ENCODE measurements around the gene EXOC4.
"Not testable (repeated sequence)": the region's sequence is repeated elsewhere in the genome, so short reads cannot be mapped to it uniquely, and the experiment has no call there.

The EXOC4 gene

GRCh38 chr7:133314084-133314483, 61.2 kb downstream of the EXOC4 start:
- no peak for DNase-seq
- TF ChIP-seq CTCF (IDR thresholded peaks at IDR 0.05) = no peak
- Histone ChIP-seq H3K4me3 (no peak overlapping the region), H3K4me1 (no peaks in the 10 kb centered on the region), H3K27me3 (no peaks in the 10 kb centered on the region), H3K36me3 (peaks cover 0 to 28% (median 15%) of the 10 kb centered on the region in 3 donors), H3K27ac (no peak overlapping the region), H3K9me3 (no peaks in the 10 kb centered on the region)
- intact Hi-C loops (cut with DNase I; ENCODE audit: low total_unique reads) = no loop called here

GRCh38 chr7:133315332-133316040, 62.6 kb downstream of the EXOC4 start:
- Histone ChIP-seq H3K9me3 (no peaks in the 10 kb centered on the region), H3K27me3 (no peaks in the 10 kb centered on the region), H3K4me1 (no peaks in the 10 kb centered on the region), H3K36me3 (peaks cover 4 to 27% (median 18%) of the 10 kb centered on the region in 3 donors), H3K4me3 (no peak overlapping the region), H3K27ac (no peak overlapping the region)
- TF ChIP-seq CTCF (IDR thresholded peaks at IDR 0.05) = no peak
- no peak for DNase-seq
- intact Hi-C loops (cut with DNase I; ENCODE audit: low total_unique reads) = no loop called here

- Histone ChIP-seq H3K9me3 (peaks cover 0 to 4% (median under 1%) of the 10 kb centered on the region in 3 donors), H3K27me3 (no peaks in the 10 kb centered on the region), H3K4me3 (no peak overlapping the region), H3K36me3 (peaks cover 4 to 43% (median 34%) of the 10 kb centered on the region in 3 donors), H3K27ac (no peak overlapping the region), H3K4me1 (no peaks in the 10 kb centered on the region)
- no peak for TF ChIP-seq CTCF (IDR thresholded peaks at IDR 0.05)
- intact Hi-C loops (cut with DNase I; ENCODE audit: low total_unique reads) = no loop called here
- DNase-seq = no peak
Observed at GRCh38 chr7:133319842-133320241, 67.0 kb downstream of the EXOC4 start.

- intact Hi-C loops (cut with DNase I; ENCODE audit: low total_unique reads) = no loop called here
- no peak overlapping the region for H3K27ac ChIP-seq
- DNase-seq = no peak
- no peaks in the 10 kb centered on the region for H3K4me1 ChIP-seq
- no peak overlapping the region for H3K4me3 ChIP-seq
- peaks cover 4 to 46% (median 43%) of the 10 kb centered on the region in 3 donors for H3K36me3 ChIP-seq
- no peaks in the 10 kb centered on the region for H3K27me3 ChIP-seq
- H3K9me3 ChIP-seq = peaks cover 0 to 4% (median 3%) of the 10 kb centered on the region in 3 donors
- TF ChIP-seq CTCF (IDR thresholded peaks at IDR 0.05) = no peak
Observed at GRCh38 chr7:133320891-133321290, 68.0 kb downstream of the EXOC4 start.

- peaks cover 4 to 51% (median 48%) of the 10 kb centered on the region in 3 donors for H3K36me3 ChIP-seq
- H3K4me3 ChIP-seq; H3K27ac ChIP-seq; H3K9me3 ChIP-seq; DNase-seq; H3K4me1 ChIP-seq; H3K27me3 ChIP-seq; intact Hi-C loops (cut with DNase I; ENCODE audit: low total_unique reads): not testable (repeated sequence)
Observed at GRCh38 chr7:133321366-133321765, 68.5 kb downstream of the EXOC4 start.

- H3K36me3 ChIP-seq = peaks cover 7 to 38% (median 29%) of the 10 kb centered on the region in 3 donors
- H3K27ac ChIP-seq; intact Hi-C loops (cut with DNase I; ENCODE audit: low total_unique reads); H3K27me3 ChIP-seq; H3K4me1 ChIP-seq; DNase-seq; H3K4me3 ChIP-seq: not testable (repeated sequence)
- H3K9me3 ChIP-seq = peaks cover 0 to 12% (median 4%) of the 10 kb centered on the region in 3 donors
Observed at GRCh38 chr7:133326745-133327144, 73.9 kb downstream of the EXOC4 start.

- H3K4me1 ChIP-seq; DNase-seq; intact Hi-C loops (cut with DNase I; ENCODE audit: low total_unique reads); H3K27ac ChIP-seq; H3K27me3 ChIP-seq; H3K4me3 ChIP-seq: not testable (repeated sequence)
- Histone ChIP-seq H3K36me3 (peaks cover 7 to 32% (median 22%) of the 10 kb centered on the region in 3 donors), H3K9me3 (peaks cover 0 to 12% (median 0%) of the 10 kb centered on the region in 3 donors)
Observed at GRCh38 chr7:133328021-133328420, 75.1 kb downstream of the EXOC4 start.
